ELR (cell line): Measurements from ENCODE around the gene GDF7.
A peak's percentile ranks its signal among the peaks of the same experiment; 100 is the strongest.

ENCODE experiments used
- DNase-seq: peaks from one replicate; pipeline ENCODE4 v3.0.0-alpha.2; 2015; ENCODE audit warnings: low read depth

The GDF7 gene

DNA sequence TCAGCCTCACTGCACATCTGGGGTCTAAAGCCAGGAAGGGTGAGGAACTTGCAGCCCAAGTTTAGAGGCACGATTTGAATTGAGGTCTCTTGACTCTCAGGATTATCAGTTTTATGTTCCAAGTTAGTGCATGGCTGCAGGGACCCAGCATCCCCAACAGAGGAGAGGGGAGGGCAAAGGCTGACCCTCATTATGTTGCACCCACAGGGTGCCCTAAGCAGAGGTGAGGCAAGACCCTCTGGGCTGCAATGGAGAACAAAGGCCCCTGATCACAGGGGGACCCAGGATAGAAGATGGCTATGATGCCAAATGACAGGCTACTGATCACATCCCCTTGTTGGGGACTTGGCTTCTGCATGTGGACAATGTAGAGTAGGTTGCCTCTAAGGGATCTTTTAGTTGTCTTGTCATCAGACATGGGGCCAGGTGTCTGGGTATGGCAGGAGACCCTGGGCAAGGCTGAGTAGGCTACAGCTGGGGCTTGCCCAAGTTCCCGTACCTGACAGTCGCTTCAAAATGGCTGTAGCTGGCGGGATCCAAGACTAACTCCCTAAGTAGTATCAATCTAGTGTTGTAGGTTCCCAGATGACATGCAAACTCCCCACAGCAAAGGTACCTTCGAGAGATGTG is 4.5 kb upstream of the GDF7 start:
- no peak for DNase-seq

- no peak for DNase-seq
Measured at GRCh38 chr2:20663196-20664070, 3.5 kb upstream of the GDF7 start.

DNA sequence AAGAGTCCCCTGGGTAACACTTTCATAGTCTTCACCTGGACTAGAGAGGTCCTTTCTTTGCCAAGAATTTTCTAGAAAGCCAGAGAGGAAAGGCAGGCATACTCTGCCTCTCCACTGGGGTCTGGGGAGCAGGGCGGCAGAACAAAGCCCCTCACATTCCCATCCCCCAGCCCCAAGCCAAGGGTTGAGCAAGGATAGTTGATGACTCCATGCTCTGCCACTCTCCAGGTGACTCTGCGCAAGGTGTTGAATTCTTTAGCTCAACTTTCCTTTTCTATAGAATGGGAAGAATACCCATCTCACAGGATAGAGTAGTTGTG is 2.9 kb upstream of the GDF7 start:
- no peak for DNase-seq

DNA sequence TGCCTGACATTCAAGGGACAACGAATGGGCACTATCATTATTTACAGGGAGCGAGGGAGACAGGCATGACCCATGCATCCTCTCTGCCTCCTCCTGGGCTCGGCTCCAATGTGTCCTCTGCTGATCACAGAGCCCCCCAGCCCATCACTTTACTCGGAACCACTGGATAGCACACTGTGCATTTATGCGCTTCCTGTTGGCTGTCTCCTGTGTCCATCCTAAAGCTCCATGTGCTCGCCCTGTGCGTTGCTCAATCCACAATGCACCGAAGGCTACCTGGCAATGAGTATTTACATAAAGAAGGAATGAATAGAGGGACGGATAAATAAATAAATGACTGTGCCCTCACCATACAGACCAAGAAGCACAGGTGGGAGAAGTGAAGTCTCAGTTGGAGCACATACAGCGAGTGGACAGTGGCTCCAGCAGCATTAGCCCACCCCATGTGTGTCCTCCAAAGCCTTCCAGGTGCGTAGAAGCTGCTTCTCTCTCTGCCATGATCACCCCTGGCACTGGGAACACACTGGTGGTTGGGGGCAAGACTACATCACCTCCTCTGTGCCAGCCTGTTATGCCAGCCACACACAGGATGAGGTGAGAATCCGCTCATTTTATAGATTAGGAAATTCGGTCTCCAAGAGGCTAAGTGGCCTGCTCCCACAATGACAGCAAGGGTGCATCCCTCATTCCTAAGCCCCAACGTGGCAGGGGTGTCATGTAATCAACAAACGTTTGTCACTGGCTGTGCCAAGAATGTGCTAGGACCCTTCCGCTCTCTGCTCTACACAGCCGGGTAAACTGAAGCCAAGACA is 2.3 kb upstream of the GDF7 start:
- DNase-seq = no peak

GRCh38 chr2:20665243-20666004 is 1.5 kb upstream of the GDF7 start:
- DNase-seq = no peak

DNA sequence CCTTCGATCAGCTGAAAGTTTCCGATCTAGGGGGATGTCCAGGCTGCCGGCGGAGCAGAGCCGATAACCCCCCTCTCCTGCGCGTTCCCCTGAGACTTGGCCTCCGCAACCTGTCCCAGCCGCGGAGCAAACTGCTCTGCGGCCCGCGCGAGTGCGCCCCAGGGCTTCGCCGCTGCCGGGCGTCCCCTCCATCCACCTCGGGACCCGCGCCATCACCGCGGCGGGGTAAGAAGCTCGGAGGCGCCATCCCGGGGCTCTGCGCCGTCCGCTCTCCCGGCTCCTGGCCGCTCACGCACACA is 990 bp upstream of the GDF7 start:
- DNase-seq = no peak

DNA sequence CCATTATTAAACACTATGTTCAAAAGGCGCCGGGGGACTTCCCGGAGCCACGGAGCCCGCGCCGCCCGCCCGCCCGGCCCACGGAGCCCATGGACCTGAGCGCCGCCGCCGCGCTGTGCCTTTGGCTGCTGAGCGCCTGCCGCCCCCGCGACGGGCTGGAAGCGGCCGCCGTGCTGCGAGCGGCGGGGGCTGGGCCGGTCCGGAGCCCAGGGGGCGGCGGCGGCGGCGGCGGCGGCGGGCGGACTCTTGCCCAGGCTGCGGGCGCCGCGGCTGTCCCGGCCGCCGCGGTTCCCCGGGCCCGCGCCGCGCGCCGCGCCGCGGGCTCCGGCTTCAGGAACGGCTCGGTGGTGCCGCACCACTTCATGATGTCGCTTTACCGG is 197 bp downstream of the GDF7 start:
- peak; percentile 22 for DNase-seq

GRCh38 chr2:20667531-20668401 is 822 bp downstream of the GDF7 start:
- no peak for DNase-seq

DNA sequence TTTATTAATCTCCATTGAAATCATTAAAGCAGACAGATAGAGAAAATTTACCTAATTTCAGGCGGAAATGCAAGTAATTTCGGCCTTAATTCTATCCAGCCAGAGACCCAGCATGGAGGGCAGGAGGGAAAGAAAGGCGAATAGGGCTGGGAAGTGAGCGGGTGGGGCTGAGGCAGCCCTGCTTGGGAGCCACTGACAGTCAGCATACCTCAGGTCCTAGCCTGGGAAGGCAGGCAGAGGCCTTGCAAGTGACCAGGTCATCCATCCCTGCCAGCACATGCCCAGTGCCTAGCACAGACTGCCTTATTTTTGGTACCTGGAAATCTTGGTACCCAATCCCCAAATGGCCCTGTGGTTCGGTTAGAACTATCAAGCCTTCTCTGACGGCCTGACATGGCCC is 1.5 kb downstream of the GDF7 start:
- DNase-seq = no peak

DNA sequence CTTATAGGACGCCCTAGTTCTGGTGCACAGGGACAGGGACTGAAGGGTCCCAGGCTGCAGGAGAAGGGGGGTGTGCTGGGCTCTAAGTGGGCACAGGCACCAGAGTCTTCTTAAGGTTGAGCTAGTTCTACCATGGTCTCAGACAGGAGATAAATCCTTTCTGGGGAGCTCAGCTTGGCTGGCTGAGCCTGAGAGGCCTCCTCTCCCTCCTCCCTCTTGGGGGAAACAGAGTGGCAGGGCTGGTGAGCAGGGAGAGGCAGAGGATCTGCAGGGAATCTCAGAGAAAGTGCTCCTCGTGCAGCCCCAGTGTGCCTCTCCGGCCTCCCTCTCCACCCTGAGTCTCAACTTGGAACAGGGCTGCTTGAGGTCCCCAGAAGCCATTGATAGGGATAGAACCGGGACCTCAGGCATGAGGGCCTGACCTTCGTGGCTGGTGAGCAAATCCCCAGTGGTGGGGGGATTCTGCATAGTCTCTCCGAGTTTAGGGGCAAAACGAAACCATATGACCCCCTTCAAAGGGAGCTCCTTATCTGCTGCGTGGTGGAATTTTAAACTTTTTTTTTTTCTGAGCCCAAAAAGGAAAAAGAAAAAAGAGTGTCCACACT is 2.0 kb downstream of the GDF7 start:
- no peak for DNase-seq

- no peak for DNase-seq
Measured at GRCh38 chr2:20669562-20670314, 2.8 kb downstream of the GDF7 start.

DNA sequence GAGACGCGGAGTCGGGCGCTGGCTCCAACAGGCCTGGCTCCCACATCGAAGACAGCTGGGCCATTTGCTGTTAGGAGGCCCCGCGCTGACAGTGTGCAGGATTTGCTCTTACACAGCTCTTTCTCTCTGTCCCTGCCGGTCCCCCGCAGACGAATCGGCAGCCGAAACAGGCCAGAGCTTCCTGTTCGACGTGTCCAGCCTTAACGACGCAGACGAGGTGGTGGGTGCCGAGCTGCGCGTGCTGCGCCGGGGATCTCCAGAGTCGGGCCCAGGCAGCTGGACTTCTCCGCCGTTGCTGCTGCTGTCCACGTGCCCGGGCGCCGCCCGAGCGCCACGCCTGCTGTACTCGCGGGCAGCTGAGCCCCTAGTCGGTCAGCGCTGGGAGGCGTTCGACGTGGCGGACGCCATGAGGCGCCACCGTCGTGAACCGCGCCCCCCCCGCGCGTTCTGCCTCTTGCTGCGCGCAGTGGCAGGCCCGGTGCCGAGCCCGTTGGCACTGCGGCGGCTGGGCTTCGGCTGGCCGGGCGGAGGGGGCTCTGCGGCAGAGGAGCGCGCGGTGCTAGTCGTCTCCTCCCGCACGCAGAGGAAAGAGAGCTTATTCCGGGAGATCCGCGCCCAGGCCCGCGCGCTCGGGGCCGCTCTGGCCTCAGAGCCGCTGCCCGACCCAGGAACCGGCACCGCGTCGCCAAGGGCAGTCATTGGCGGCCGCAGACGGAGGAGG is 3.5 kb downstream of the GDF7 start:
- DNase-seq = no peak

DNA sequence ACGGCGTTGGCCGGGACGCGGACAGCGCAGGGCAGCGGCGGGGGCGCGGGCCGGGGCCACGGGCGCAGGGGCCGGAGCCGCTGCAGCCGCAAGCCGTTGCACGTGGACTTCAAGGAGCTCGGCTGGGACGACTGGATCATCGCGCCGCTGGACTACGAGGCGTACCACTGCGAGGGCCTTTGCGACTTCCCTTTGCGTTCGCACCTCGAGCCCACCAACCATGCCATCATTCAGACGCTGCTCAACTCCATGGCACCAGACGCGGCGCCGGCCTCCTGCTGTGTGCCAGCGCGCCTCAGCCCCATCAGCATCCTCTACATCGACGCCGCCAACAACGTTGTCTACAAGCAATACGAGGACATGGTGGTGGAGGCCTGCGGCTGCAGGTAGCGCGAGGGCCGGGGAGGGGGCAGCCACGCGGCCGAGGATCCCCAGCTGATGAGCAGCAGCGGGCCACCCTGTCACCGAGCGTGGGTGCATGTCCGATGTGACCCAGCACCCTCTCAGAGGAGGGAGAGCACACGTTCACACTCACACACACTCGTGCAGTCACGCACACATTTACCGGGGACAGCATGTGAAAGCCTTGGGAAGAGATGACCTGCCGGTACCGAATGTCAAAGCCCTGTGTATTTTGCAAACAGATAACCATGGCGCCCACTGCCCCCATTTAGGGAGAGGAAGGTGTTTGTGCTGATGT is 4.2 kb downstream of the GDF7 start:
- no peak for DNase-seq

DNA sequence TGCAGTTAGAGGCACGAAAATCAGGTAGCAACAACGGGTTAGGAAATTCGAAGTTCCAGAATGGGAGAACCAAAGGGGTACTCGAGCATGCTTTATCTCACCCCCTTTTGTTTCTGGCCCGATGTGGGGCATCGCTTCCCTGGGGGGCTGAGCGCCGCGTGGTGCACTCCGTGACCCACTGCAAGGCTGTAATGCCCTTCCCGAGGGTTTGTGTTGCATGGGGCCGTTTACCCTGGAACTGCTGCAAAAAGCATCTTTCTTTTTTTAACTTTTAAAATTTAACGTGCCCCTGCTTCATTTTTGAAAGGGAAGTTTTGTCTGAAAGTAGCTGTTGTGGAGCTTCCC is 4.8 kb downstream of the GDF7 start:
- no peak for DNase-seq

GRCh38 chr2:20672201-20672951 is 5.4 kb downstream of the GDF7 start:
- DNase-seq = no peak

GRCh38 chr2:20673686-20674308 is 6.9 kb downstream of the GDF7 start:
- no peak for DNase-seq

DNA sequence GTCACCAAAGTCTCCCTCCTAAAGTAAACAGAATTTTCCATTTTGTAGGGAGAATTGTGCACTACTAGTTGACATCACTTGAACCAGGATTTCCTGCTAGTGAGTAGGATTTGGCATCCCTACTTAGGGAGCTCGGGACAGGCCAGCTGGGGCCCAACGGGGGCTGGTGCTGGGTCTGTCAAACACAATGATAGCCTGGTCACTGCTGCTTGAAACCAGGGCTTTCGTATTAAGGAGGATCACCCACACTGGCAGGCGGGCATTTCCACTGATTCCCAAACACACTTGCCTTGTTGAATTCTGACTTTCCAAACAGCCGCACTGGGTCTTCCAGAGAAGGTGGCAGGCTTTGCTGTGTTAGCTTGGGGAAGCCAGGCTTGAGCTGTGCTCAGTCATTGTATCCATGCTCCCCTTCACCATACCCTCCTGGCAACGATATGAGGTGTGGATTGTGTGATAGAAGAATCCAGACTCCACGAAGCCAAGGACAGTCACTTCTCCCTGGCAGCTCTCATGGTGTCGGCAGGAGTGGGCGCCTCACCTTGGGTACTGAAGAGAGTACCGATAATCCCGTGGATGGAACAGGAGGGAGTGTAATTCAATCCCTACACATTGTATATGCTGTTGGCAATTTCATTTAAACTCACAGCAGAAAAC is 7.5 kb downstream of the GDF7 start:
- DNase-seq = no peak
